HG03196 (cell line): Measurements from ENCODE around the gene SOWAHA.
"Not testable (repeated sequence)": the region's sequence is repeated elsewhere in the genome, so short reads cannot be mapped to it uniquely, and the experiment has no call there.

Experiments used
- ATAC-seq: cut with Tn5 transposase; IDR thresholded peaks from one replicate; pipeline ENCODE4 v1.9.1; 2021; ENCODE audit not compliant: unreplicated experiment

SOWAHA gene

DNA sequence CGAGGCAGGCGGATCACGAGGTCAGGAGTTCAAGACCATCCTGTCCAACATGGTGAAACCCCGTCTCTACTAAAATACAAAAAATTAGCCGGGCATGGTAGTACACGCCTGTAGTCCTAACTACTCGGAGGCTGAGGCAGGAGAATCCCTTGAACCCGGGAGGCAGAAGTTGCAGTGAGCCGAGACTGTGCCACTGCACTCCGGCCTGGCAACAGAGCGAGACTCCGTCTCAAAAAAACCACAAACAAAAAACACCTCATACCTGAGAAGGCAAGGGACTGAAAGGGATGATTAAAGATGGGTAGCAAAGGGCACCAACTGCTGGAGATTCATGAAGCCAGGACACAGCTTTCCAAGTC is 6.3 kb upstream of the SOWAHA start:
- ATAC-seq = not testable (repeated sequence)

DNA sequence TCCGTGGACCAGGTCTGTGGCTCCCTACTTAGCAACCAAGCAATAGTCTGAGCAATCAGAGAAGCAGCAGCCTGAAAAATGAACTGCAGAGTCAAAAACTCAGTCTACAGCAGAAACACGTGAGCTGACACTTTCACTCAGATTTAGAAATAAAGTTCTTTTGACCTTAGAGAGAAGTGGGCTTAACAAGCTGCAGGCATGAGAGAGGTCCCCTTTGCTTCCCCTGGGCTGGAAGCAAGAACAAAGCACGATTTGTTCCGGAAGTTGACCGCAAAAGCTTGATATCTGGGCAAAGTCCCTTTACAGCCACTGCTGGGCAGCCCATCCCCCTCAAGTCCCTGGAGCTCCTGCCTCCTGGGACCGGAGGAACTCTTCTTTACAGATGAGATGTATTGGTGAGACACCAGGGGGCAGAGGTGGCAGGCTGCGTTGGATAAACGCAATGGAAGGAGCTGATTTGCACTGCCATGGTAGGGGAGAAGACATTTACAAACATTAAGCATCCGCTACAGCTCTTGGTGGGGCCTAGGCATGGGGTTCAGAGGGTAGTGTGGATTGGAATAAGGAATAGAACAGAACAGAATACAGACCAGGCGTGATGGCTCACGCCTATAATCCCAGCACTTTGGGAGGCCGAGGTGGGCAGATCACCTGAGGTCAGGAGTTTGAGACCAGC is 5.8 kb upstream of the SOWAHA start:
- no peak for ATAC-seq

GRCh38 chr5:132808448-132808847 is 4.7 kb upstream of the SOWAHA start:
- no peak for ATAC-seq

DNA sequence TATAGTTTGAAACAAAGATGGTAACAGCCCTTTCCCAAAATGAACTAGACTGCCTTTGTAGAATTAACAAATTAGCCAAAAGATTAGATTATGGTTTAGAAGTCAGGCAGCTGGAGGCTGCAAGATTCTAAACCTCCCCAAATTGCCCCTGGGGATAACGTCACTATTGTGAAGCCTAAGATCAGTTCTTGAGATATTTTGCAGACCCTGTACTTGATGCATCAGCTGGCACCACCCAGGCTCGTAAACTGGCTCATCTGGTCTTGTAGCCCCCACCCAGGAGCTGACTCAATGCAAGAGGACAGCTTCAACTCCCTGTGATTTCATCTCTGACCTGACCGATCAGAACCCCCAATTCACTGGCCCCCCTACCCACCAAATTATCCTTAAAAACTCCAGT is 4.2 kb upstream of the SOWAHA start:
- ATAC-seq = no peak

GRCh38 chr5:132810605-132811004 is 2.5 kb upstream of the SOWAHA start:
- no peak for ATAC-seq

- ATAC-seq = no peak
These were observed 858 bp upstream of the SOWAHA start for GRCh38 chr5:132812123-132812765.

DNA sequence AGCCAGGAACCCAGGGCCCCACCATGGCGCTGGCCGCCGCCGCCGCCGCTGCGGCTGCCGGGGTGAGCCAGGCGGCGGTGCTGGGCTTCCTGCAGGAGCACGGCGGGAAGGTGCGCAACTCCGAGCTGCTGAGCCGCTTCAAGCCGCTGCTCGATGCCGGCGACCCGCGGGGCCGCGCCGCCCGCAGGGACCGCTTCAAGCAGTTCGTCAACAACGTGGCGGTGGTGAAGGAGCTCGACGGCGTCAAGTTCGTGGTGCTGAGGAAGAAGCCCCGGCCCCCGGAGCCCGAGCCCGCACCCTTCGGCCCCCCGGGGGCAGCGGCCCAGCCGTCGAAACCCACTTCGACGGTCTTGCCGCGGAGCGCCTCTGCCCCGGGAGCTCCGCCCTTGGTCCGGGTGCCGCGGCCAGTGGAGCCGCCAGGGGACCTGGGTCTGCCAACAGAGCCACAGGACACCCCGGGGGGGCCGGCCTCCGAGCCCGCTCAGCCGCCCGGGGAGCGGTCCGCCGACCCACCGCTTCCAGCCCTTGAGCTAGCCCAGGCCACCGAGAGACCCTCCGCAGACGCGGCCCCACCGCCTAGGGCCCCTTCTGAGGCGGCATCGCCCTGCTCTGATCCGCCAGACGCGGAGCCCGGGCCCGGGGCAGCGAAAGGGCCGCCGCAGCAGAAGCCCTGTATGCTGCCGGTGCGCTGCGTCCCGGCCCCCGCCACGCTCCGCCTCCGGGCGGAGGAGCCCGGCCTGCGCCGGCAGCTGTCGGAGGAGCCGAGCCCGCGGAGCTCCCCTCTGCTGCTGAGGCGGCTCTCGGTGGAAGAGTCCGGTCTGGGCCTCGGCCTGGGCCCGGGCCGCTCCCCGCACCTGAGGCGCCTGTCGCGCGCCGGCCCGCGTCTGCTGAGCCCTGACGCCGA is 749 bp downstream of the SOWAHA start:
- ATAC-seq = no peak

DNA sequence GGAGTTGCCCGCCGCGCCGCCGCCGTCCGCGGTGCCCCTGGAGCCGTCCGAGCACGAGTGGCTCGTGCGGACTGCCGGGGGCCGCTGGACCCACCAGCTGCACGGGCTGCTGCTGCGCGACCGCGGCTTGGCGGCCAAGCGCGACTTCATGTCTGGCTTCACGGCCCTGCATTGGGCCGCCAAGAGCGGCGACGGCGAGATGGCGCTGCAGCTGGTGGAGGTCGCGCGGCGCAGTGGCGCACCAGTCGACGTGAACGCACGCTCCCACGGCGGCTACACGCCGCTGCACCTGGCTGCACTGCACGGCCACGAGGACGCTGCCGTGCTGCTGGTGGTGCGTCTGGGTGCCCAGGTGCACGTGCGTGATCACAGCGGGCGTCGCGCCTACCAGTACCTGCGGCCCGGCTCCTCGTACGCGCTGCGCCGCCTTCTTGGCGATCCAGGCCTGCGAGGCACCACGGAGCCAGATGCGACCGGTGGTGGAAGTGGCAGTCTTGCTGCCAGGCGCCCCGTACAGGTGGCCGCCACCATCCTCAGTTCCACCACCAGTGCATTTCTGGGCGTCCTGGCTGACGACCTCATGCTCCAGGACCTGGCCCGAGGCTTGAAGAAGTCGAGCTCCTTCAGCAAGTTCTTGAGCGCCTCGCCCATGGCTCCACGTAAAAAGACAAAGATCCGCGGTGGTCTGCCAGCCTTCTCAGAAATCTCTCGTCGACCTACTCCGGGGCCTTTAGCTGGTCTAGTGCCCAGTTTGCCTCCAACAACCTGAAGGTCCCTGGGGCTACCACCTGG is 1.6 kb downstream of the SOWAHA start:
- ATAC-seq = no peak

- ATAC-seq = no peak
These were observed 2.4 kb downstream of the SOWAHA start for GRCh38 chr5:132815454-132815853.

GRCh38 chr5:132816083-132816482 is 3.0 kb downstream of the SOWAHA start:
- ATAC-seq = no peak

- no peak for ATAC-seq
These were observed 3.5 kb downstream of the SOWAHA start for GRCh38 chr5:132816554-132816953.

DNA sequence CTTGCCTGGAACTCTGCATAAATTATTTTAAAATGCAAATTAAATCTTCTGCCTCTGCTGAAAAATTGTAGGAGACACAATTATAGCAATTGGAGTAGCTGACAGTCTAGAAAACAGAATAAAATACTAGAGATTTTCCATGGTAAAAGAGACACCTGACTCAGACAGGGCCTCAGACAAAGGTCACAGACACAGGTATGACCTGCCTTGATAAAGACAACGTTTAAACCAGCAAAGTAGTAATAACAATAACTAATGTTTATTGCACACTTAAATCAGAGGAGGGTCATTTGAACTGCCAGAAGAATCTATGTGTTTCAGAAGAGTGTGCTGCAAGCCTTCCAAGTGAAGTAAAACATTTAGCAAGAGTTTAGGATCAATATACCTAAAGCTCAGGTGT is 3.9 kb downstream of the SOWAHA start:
- ATAC-seq = no peak

GRCh38 chr5:132819468-132819867 is 6.4 kb downstream of the SOWAHA start:
- no peak for ATAC-seq

DNA sequence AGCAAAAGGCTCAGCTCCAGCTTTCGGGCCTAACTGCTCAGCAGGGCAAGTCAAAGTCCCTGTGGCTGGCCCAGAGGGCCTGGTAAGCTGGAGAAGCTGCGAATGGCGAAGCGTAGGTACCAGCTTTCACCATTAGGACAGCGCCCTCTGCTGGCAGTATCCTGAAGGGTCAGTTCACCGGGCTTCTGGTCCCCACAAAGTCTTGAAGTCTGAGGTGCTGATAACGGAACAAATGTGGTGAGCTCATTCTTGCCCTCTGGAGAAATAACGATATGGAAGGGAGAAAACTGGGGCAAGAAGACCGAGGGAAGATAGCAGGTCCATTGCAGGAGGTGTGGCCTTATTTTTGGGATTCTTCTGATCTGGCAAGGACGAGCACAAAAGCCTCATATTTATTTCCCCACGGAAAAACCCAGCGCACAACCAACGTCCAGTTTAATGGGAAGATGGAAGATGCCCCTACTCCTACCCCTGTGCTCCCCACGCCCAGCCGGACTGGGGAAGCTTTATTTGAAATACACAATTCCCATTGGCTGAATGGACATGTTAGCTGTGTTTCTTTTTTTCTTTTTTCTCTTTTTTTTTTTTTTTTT is 7.2 kb downstream of the SOWAHA start:
- peak; percentile 56 for ATAC-seq

GRCh38 chr5:132821350-132821749 is 8.2 kb downstream of the SOWAHA start:
- no peak for ATAC-seq

- ATAC-seq = no peak
These were observed 8.7 kb downstream of the SOWAHA start for GRCh38 chr5:132821791-132822190.

DNA sequence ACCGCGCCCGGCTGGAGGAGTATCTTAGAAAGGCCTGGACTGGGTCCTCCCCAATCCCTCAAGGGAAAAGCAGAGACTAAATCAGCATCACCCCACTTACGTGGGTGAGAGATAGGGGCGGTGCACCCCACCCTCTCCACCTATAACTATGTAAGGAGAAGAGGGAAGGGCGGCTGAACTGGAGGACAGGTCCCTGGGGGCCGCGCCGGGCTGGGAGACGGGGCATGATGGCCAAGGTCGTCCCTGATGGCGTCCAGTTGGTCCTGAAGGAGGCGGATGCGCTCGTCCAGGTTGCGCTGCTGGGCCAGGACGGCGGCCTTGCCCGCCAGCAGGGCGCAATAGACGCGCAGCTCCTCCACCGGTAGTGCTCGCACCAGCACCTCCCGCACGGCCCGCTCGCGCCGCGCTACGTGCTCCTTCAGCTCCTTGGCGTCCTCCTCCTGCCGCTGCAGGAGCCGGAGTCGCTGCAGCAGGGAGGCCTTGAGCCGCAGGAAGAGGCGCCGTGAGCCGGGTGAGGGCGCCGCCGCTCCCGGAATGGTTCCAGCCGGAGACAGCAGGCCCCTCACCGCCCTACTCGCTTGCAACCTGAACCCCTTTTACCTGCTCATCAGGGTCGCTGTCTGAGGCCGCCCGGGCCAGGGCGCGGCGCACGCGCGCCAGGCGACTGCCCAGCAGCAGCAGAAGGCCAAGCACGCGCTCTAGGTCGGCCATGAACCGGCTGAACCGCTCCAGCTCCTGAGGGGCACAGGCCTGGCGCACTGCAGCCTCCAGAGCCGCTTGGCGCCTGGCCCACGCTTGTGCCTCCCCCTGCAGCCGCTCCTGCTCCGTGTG is 9.8 kb downstream of the SOWAHA start:
- no peak for ATAC-seq

DNA sequence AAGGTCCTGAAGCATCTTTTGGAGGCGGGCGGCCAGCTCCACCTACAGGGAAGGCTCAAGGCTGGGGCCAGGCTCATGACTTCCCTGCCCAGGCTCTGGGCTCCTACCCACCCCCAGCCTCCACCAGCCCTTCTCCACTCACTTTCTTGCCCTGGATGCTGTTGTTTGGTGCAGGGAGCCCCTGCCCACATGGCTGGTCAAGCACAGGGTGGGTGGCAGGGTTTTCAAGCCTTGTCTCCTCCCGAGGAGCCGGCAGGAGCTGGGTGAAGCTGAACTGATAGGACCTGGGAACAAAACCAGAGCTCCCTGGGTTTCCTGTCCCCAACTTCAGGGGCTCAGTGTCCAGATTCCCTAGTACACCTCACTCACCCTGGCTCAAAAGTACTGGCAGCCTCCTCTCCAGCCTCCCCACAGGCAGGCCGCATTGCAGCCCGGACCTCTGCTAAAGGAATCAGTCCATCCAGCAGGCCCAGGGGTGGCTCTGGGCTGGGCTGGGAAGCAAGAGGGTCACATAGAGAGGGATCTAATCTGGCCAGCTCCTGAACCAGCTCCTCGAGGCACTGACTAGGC is 10.5 kb downstream of the SOWAHA start:
- no peak for ATAC-seq

GRCh38 chr5:132824426-132824825 is 11.3 kb downstream of the SOWAHA start:
- ATAC-seq = no peak
